Esophagus muscularis mucosa (tissue), 4 donors: ENCODE data around the gene PAK5.

ENCODE experiments used
- EP300 ChIP-seq: sonication (generic); formaldehyde crosslinking; IDR thresholded peaks from one replicate; pipeline ENCODE4 v1.6.1; 2017; ENCODE audit warnings: antibody characterized with exemption
- POLR2A ChIP-seq: fragments of 450-650 bp; IDR thresholded peaks from one replicate; pipeline ENCODE4 v1.6.1; 2017; ENCODE audit warnings: antibody characterized with exemption, moderate library complexity, mild to moderate bottlenecking, low read depth
- POLR2AphosphoS5 ChIP-seq, 2 donors: sonication (generic); formaldehyde crosslinking; IDR thresholded peaks; one replicate each; pipeline ENCODE4 v1.6.1; 2017; ENCODE audit warnings: antibody characterized with exemption in 2 of 2
- TF ChIP-seq, protein P1 (sequence below), 3 experiments: fragments of 200-600 bp in 2 of 3; fragments of 450-650 bp in 1 of 3; sonication (generic) in 2 of 3; IDR thresholded peaks; one replicate each; pipeline ENCODE4 v1.5.1; 2017 to 2019; ENCODE audit warnings: antibody characterized with exemption in 3 of 3, mild to moderate bottlenecking in 2 of 3, moderate library complexity in 1 of 3

GRCh38 chr20:9835302-9835701 is 3.6 kb downstream of the PAK5 start:
- TF ChIP-seq, protein P1, sequence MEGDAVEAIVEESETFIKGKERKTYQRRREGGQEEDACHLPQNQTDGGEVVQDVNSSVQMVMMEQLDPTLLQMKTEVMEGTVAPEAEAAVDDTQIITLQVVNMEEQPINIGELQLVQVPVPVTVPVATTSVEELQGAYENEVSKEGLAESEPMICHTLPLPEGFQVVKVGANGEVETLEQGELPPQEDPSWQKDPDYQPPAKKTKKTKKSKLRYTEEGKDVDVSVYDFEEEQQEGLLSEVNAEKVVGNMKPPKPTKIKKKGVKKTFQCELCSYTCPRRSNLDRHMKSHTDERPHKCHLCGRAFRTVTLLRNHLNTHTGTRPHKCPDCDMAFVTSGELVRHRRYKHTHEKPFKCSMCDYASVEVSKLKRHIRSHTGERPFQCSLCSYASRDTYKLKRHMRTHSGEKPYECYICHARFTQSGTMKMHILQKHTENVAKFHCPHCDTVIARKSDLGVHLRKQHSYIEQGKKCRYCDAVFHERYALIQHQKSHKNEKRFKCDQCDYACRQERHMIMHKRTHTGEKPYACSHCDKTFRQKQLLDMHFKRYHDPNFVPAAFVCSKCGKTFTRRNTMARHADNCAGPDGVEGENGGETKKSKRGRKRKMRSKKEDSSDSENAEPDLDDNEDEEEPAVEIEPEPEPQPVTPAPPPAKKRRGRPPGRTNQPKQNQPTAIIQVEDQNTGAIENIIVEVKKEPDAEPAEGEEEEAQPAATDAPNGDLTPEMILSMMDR (IDR thresholded peaks at IDR 0.05), result no peak
- TF ChIP-seq POLR2AphosphoS5 (IDR thresholded peaks at IDR 0.05) (no peak), EP300 (no peak), POLR2A (no peak)
